ENCODE measurements around the gene ERC2. TPM values are rescaled to one million over a fixed set of nuclear protein-coding genes. Genes with fewer than 3 reads are reported as not detected.

ERC2 gene
- total RNA-seq, 3 donors from 2014 or later = 0.16 TPM; not detected in 2

- no peak for DNase-seq
- Mint-ChIP-seq H3K4me3 (no peak overlapping the region), H3K4me1 (ENCODE audit: low read depth) (no peaks in the 10 kb centered on the region), H3K36me3 (ENCODE audit: insufficient read depth) (no peaks in the 10 kb centered on the region), H3K27me3 (ENCODE audit: low read depth) (peaks cover 37% of the 10 kb centered on the region), H3K9me3 (no peaks in the 10 kb centered on the region)
- ATAC-seq = no peak
These were observed 8.5 kb downstream of the ERC2 start for GRCh38 chr3:56459719-56460118.

DNA sequence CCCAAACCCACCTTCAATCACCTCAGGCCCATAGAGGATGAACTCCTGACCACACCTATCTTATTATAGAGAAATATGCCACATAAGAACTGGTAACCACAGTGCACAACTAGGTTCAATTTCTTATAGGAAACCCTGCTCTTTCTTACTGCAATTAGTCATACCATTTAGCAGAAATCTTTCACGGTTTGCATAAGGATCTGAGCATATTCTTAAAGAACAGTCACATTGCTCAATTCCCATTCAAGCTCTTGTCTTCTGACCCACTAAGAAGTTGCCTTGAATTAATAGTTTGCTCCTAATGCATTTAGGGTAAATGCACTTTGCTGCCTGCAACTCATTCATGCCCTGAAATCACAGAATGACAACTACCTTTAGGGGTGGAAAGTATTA is 9.2 kb downstream of the ERC2 start:
- Mint-ChIP-seq H3K4me1 (ENCODE audit: low read depth) (no peaks in the 10 kb centered on the region), H3K36me3 (ENCODE audit: insufficient read depth) (no peaks in the 10 kb centered on the region), H3K9me3 (no peaks in the 10 kb centered on the region), H3K27me3 (ENCODE audit: low read depth) (peaks cover 38% of the 10 kb centered on the region), H3K4me3 (no peak overlapping the region)
- DNase-seq = no peak
- ATAC-seq = no peak

DNA sequence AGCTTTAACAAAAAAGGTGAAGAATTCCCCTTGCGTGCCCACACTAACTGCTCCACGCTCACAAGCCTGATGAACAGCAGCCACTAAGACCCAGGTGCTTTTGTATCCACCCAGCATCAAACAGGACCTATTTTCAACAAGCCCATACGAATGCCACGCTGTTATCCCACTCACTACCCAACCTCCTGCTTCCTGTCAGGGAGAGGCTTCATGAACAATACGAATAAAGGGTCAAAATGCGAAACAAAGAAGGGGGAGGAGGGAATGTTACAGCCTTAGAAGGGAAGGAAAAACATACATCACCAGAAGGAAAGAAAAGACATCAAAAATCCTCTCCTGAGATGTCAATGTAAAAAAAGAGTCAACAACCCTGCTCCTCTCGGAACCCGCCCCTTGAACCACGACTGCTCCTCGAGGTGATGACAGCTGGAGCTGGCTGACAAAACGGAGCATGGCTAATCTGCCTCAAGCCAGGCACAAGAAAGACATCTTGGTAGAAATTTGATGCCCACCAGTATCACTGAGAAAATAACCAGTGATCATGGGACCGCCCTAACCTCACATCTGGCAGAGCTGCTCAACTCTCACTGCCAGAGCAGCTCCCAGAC is 9.7 kb downstream of the ERC2 start:
- Mint-ChIP-seq H3K36me3 (ENCODE audit: insufficient read depth) (no peaks in the 10 kb centered on the region), H3K9me3 (no peaks in the 10 kb centered on the region), H3K4me1 (ENCODE audit: low read depth) (no peaks in the 10 kb centered on the region), H3K4me3 (no peak overlapping the region), H3K27me3 (ENCODE audit: low read depth) (peaks cover 38% of the 10 kb centered on the region)
- DNase-seq = no peak
- ATAC-seq = no peak

- DNase-seq (no peak), ATAC-seq (no peak)
- Mint-ChIP-seq H3K4me3 (no peak overlapping the region), H3K9me3 (no peaks in the 10 kb centered on the region), H3K27me3 (ENCODE audit: low read depth) (peaks cover 22% of the 10 kb centered on the region), H3K36me3 (ENCODE audit: insufficient read depth) (no peaks in the 10 kb centered on the region), H3K4me1 (ENCODE audit: low read depth) (no peaks in the 10 kb centered on the region)
These were observed 12.2 kb downstream of the ERC2 start for GRCh38 chr3:56456117-56456516.

- no peak for DNase-seq
- no peak for ATAC-seq
- Mint-ChIP-seq H3K36me3 (ENCODE audit: insufficient read depth) (no peaks in the 10 kb centered on the region), H3K4me1 (ENCODE audit: low read depth) (no peaks in the 10 kb centered on the region), H3K4me3 (no peak overlapping the region), H3K9me3 (no peaks in the 10 kb centered on the region), H3K27me3 (ENCODE audit: low read depth) (peaks cover 29% of the 10 kb centered on the region)
These were observed 15.3 kb downstream of the ERC2 start for GRCh38 chr3:56453011-56453410.

DNA sequence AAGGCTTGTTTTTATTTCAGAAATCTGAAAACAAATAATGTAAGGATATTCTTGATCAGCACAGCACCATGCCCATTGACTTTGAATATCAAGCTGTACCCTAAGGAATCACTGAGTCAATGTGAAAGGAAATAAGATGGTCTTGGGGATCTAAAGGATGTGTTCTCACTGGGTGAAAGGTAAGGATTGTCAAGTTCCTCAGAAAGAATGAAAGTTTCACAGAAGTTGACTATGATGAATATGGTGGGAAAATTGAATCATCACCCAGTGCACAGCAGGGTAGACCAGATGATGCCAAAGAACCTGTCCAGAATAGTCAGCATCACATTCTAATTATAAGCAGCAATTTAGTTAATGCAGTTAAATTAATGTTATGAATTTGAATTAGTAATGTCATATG is 16.2 kb downstream of the ERC2 start:
- Mint-ChIP-seq H3K4me1 (ENCODE audit: low read depth) (no peaks in the 10 kb centered on the region), H3K9me3 (no peaks in the 10 kb centered on the region), H3K36me3 (ENCODE audit: insufficient read depth) (no peaks in the 10 kb centered on the region), H3K27me3 (ENCODE audit: low read depth) (peaks cover 25% of the 10 kb centered on the region), H3K4me3 (no peak overlapping the region)
- ATAC-seq (no peak), DNase-seq (no peak)

- peaks cover 4% of the 10 kb centered on the region for H3K9me3 Mint-ChIP-seq
- H3K4me1 Mint-ChIP-seq (ENCODE audit: low read depth) = no peaks in the 10 kb centered on the region
- no peaks in the 10 kb centered on the region for H3K36me3 Mint-ChIP-seq (ENCODE audit: insufficient read depth)
- H3K4me3 Mint-ChIP-seq = no peak overlapping the region
- DNase-seq = no peak
- H3K27me3 Mint-ChIP-seq (ENCODE audit: low read depth) = peaks cover 21% of the 10 kb centered on the region
- no peak for ATAC-seq
These were observed 24.9 kb downstream of the ERC2 start for GRCh38 chr3:56443372-56443771.

DNA sequence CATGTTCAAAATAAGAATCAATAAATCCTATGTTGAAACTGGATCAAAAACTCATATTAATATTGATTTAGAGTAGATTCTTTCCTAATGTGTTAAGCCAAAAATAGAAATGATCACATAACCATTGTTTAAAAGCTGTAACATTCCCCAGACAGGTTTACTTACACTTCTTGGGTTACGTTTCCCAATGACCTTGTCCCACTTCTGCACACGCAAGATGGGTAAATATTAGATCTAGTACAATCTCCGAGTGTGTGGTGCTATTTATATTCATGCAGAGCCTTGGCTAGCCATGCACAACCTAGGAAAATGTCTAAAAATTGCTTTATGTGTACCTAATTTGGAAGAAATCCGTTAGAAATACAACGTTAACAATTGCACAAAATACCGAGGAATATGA is 39.6 kb downstream of the ERC2 start:
- Mint-ChIP-seq H3K9me3 (no peaks in the 10 kb centered on the region), H3K4me1 (ENCODE audit: low read depth) (no peaks in the 10 kb centered on the region), H3K36me3 (ENCODE audit: insufficient read depth) (no peaks in the 10 kb centered on the region), H3K27me3 (ENCODE audit: low read depth) (peaks cover 25% of the 10 kb centered on the region), H3K4me3 (no peak overlapping the region)
- ATAC-seq (no peak), DNase-seq (no peak)

- ATAC-seq = no peak
- Mint-ChIP-seq H3K4me3 (no peak overlapping the region), H3K4me1 (ENCODE audit: low read depth) (no peaks in the 10 kb centered on the region), H3K27me3 (ENCODE audit: low read depth) (peaks cover 22% of the 10 kb centered on the region), H3K9me3 (no peaks in the 10 kb centered on the region), H3K36me3 (ENCODE audit: insufficient read depth) (no peaks in the 10 kb centered on the region)
- DNase-seq = no peak
These were observed 43.4 kb downstream of the ERC2 start for GRCh38 chr3:56424885-56425284.

GRCh38 chr3:56424336-56424735 is 43.9 kb downstream of the ERC2 start:
- DNase-seq (no peak), ATAC-seq (no peak)
- Mint-ChIP-seq H3K4me1 (ENCODE audit: low read depth) (no peaks in the 10 kb centered on the region), H3K36me3 (ENCODE audit: insufficient read depth) (no peaks in the 10 kb centered on the region), H3K9me3 (no peaks in the 10 kb centered on the region), H3K27me3 (ENCODE audit: low read depth) (peaks cover 22% of the 10 kb centered on the region), H3K4me3 (no peak overlapping the region)

DNA sequence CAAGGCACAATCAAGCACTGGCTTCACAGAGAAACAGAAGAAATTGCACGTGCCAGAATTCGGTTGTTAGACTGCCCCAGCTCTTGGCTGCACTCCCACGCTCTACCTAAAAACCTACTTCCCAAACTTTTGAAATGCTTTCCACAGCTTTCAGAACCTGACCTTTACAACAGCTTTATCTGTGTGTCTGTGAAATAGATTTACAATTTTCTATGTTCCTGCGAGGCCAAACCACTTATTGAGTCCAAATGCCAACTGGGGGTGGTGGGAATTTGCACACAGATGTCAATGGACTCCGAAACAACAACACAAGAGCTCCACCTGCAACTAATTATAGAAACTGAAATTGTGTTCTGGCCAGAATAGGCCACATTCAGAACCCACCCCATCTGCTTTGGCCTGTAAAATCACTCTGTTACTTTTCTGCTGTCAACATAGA is 44.6 kb downstream of the ERC2 start:
- H3K9me3 Mint-ChIP-seq = no peaks in the 10 kb centered on the region
- no peaks in the 10 kb centered on the region for H3K4me1 Mint-ChIP-seq (ENCODE audit: low read depth)
- no peak overlapping the region for H3K4me3 Mint-ChIP-seq
- H3K36me3 Mint-ChIP-seq (ENCODE audit: insufficient read depth) = no peaks in the 10 kb centered on the region
- H3K27me3 Mint-ChIP-seq (ENCODE audit: low read depth) = peaks cover 20% of the 10 kb centered on the region
- no peak for DNase-seq
- ATAC-seq = no peak

DNA sequence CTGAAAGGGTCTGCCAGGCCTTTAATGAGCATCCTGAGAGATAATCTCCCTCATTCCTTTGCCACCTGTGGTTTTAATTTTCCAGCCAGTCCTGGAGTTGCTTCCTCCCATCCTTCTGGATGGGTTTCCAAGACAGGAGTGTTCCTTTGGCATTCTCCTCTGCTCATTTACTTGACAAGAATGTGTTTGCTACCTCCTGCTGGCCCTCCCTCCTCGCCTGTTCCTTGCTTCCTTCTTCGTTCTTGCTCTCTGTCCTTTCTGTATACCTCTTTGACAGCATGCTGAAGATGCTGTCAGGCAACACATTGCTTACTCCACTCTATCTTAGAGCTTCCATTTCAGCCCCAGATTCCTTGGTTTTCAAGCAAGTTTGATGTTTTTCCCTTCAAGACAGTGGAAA is 46.0 kb downstream of the ERC2 start:
- H3K36me3 Mint-ChIP-seq (ENCODE audit: insufficient read depth) = no peaks in the 10 kb centered on the region
- H3K4me1 Mint-ChIP-seq (ENCODE audit: low read depth) = no peaks in the 10 kb centered on the region
- H3K9me3 Mint-ChIP-seq = no peaks in the 10 kb centered on the region
- no peak overlapping the region for H3K4me3 Mint-ChIP-seq
- peaks cover 14% of the 10 kb centered on the region for H3K27me3 Mint-ChIP-seq (ENCODE audit: low read depth)
- DNase-seq = no peak
- no peak for ATAC-seq

- Mint-ChIP-seq H3K36me3 (ENCODE audit: insufficient read depth) (no peaks in the 10 kb centered on the region), H3K4me3 (no peak overlapping the region), H3K4me1 (ENCODE audit: low read depth) (no peaks in the 10 kb centered on the region), H3K9me3 (no peaks in the 10 kb centered on the region), H3K27me3 (ENCODE audit: low read depth) (peaks cover 14% of the 10 kb centered on the region)
- ATAC-seq (no peak), DNase-seq (no peak)
These were observed 47.1 kb downstream of the ERC2 start for GRCh38 chr3:56421205-56421604.

- H3K9me3 Mint-ChIP-seq = no peaks in the 10 kb centered on the region
- H3K27me3 Mint-ChIP-seq (ENCODE audit: low read depth) = peaks cover 13% of the 10 kb centered on the region
- no peaks in the 10 kb centered on the region for H3K36me3 Mint-ChIP-seq (ENCODE audit: insufficient read depth)
- no peaks in the 10 kb centered on the region for H3K4me1 Mint-ChIP-seq (ENCODE audit: low read depth)
- no peak overlapping the region for H3K4me3 Mint-ChIP-seq
- DNase-seq = no peak
- no peak for ATAC-seq
These were observed 52.6 kb downstream of the ERC2 start for GRCh38 chr3:56415652-56416051.

- DNase-seq = no peak
- Mint-ChIP-seq H3K36me3 (ENCODE audit: insufficient read depth) (no peaks in the 10 kb centered on the region), H3K9me3 (no peaks in the 10 kb centered on the region), H3K27me3 (ENCODE audit: low read depth) (peaks cover 15% of the 10 kb centered on the region), H3K4me1 (ENCODE audit: low read depth) (no peaks in the 10 kb centered on the region), H3K4me3 (no peak overlapping the region)
- ATAC-seq = no peak
These were observed 54.4 kb downstream of the ERC2 start for GRCh38 chr3:56413911-56414310.

DNA sequence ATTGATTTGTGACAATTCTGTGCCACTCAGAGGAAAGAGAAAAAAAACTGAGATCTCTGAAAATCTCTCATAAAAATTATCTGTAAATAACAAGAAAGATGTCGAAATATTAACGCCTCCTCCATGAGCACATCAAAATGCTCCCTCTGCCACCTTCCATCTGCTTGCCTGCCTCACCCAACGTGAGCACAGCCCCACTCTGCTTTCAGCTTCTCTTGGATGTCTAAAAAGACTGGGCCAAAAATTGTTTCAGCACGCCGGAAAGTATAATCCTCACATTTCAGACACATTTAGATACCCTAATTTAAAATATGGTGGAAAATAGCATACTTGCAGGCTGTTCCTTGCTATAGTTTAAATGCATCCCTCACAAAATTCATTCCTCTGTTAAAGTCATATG is 57.1 kb downstream of the ERC2 start:
- DNase-seq (no peak), ATAC-seq (no peak)
- H3K4me1 Mint-ChIP-seq (ENCODE audit: low read depth) = no peaks in the 10 kb centered on the region
- H3K9me3 Mint-ChIP-seq = no peaks in the 10 kb centered on the region
- peaks cover 16% of the 10 kb centered on the region for H3K27me3 Mint-ChIP-seq (ENCODE audit: low read depth)
- no peaks in the 10 kb centered on the region for H3K36me3 Mint-ChIP-seq (ENCODE audit: insufficient read depth)
- no peak overlapping the region for H3K4me3 Mint-ChIP-seq
